Muscle layer of duodenum (tissue), 2 donors: Measurements from ENCODE around the gene ATG4B.

Source experiments
- H3K27ac ChIP-seq: one replicate; pipeline ENCODE4 v1.7.0; 2013; ENCODE audit warnings: mild to moderate bottlenecking, low read length
- H3K27me3 ChIP-seq: one replicate; pipeline ENCODE4 v1.7.0; 2013; ENCODE audit warnings: low read depth, mild to moderate bottlenecking, control low read depth, low read length
- H3K36me3 ChIP-seq, 2 donors: one replicate each; pipeline ENCODE4 v1.7.0; 2013; ENCODE audit warnings: low read length in 2 of 2, control low read depth in 1 of 2, mild to moderate bottlenecking in 1 of 2; ENCODE audit not compliant: insufficient read depth in 2 of 2, control insufficient read depth in 1 of 2
- H3K4me1 ChIP-seq, 2 donors: one replicate each; pipeline ENCODE4 v1.7.0; 2013; ENCODE audit warnings: low read length in 2 of 2, mild to moderate bottlenecking in 2 of 2, control low read depth in 1 of 2, moderate library complexity in 1 of 2; ENCODE audit not compliant: insufficient read depth in 2 of 2, control insufficient read depth in 1 of 2
- H3K4me3 ChIP-seq, 2 donors: one replicate each; pipeline ENCODE4 v1.7.0; 2013; ENCODE audit warnings: low read length in 2 of 2, low read depth in 1 of 2, mild to moderate bottlenecking in 1 of 2
- H3K9me3 ChIP-seq, 2 donors: one replicate each; pipeline ENCODE4 v1.7.0; 2013; ENCODE audit warnings: low read length in 2 of 2, control low read depth in 1 of 2, mild to moderate bottlenecking in 1 of 2; ENCODE audit not compliant: control insufficient read depth in 1 of 2
- donor health status: healthy.

ATG4B gene

GRCh38 chr2:241632478-241633325 lies 4.8 kb upstream of the ATG4B start:
- Histone ChIP-seq H3K9me3 (no peaks in the 10 kb centered on the region), H3K27ac (no peak overlapping the region), H3K36me3 (peaks cover 21 to 31% of the 10 kb centered on the region in 2 donors), H3K4me1 (peaks cover 4 to 20% of the 10 kb centered on the region in 2 donors), H3K4me3 (no peak overlapping the region), H3K27me3 (no peaks in the 10 kb centered on the region)

- peaks cover 7 to 24% of the 10 kb centered on the region in 2 donors for H3K4me1 ChIP-seq
- no peak overlapping the region for H3K4me3 ChIP-seq
- H3K9me3 ChIP-seq: no peaks in the 10 kb centered on the region
- no peaks in the 10 kb centered on the region for H3K27me3 ChIP-seq
- H3K36me3 ChIP-seq: peaks cover 16 to 29% of the 10 kb centered on the region in 2 donors
- no peak overlapping the region for H3K27ac ChIP-seq
These were observed 3.9 kb upstream of the ATG4B start for GRCh38 chr2:241633561-241633960.

GRCh38 chr2:241635756-241636155 lies 1.7 kb upstream of the ATG4B start:
- Histone ChIP-seq H3K27me3 (no peaks in the 10 kb centered on the region), H3K27ac (peak overlapping the region; percentile 77), H3K4me1 (peaks cover 9 to 44% of the 10 kb centered on the region in 2 donors), H3K4me3 (peak overlapping the region; percentile 68 to 86), H3K9me3 (no peaks in the 10 kb centered on the region), H3K36me3 (peaks cover 16 to 28% of the 10 kb centered on the region in 2 donors)

GRCh38 chr2:241636182-241637017 lies 1.1 kb upstream of the ATG4B start:
- Histone ChIP-seq H3K36me3 (peaks cover 12 to 23% of the 10 kb centered on the region in 2 donors), H3K4me3 (peak overlapping the region; percentile 68 to 86), H3K4me1 (peaks cover 9 to 50% of the 10 kb centered on the region in 2 donors), H3K9me3 (no peaks in the 10 kb centered on the region), H3K27ac (peak overlapping the region; percentile 77), H3K27me3 (no peaks in the 10 kb centered on the region)

- peak overlapping the region; percentile 67 to 86 for H3K4me3 ChIP-seq
- peaks cover 9 to 57% of the 10 kb centered on the region in 2 donors for H3K4me1 ChIP-seq
- H3K9me3 ChIP-seq: no peaks in the 10 kb centered on the region
- peaks cover 7 to 9% of the 10 kb centered on the region in 2 donors for H3K36me3 ChIP-seq
- H3K27ac ChIP-seq: no peak overlapping the region
- H3K27me3 ChIP-seq: no peaks in the 10 kb centered on the region
These were observed 535 bp downstream of the ATG4B start for GRCh38 chr2:241637795-241638660.

- Histone ChIP-seq H3K4me3 (peak overlapping the region; percentile 63 to 86), H3K4me1 (peaks cover 9 to 57% of the 10 kb centered on the region in 2 donors)
These were observed 1.4 kb downstream of the ATG4B start for GRCh38 chr2:241638940-241639339.

GRCh38 chr2:241639385-241639784 lies 1.9 kb downstream of the ATG4B start:
- no peak overlapping the region for H3K27ac ChIP-seq
- H3K27me3 ChIP-seq: no peaks in the 10 kb centered on the region
- H3K9me3 ChIP-seq: no peaks in the 10 kb centered on the region
- peak overlapping the region in 1 of 2 donors; percentile 86 for H3K4me3 ChIP-seq
- peaks cover 9 to 57% of the 10 kb centered on the region in 2 donors for H3K4me1 ChIP-seq
- H3K36me3 ChIP-seq: no peaks in the 10 kb centered on the region

More at GRCh38 chr2:241638940-241639339, 1.4 kb downstream of the ATG4B start:
- Histone ChIP-seq H3K36me3 (peaks cover 0 to under 1% of the 10 kb centered on the region in 2 donors), H3K27ac (no peak overlapping the region), H3K9me3 (no peaks in the 10 kb centered on the region), H3K27me3 (no peaks in the 10 kb centered on the region)

- no peaks in the 10 kb centered on the region for H3K36me3 ChIP-seq
- H3K9me3 ChIP-seq: no peaks in the 10 kb centered on the region
- H3K4me3 ChIP-seq: no peak overlapping the region
- H3K27me3 ChIP-seq: no peaks in the 10 kb centered on the region
- H3K27ac ChIP-seq: no peak overlapping the region
- peaks cover 9 to 48% of the 10 kb centered on the region in 2 donors for H3K4me1 ChIP-seq
These were observed 2.8 kb downstream of the ATG4B start for GRCh38 chr2:241640165-241640795.

- Histone ChIP-seq H3K27ac (no peak overlapping the region), H3K27me3 (no peaks in the 10 kb centered on the region), H3K9me3 (no peaks in the 10 kb centered on the region), H3K36me3 (no peaks in the 10 kb centered on the region), H3K4me3 (no peak overlapping the region), H3K4me1 (peaks cover 5 to 48% of the 10 kb centered on the region in 2 donors)
These were observed 4.1 kb downstream of the ATG4B start for GRCh38 chr2:241641631-241642030.

- no peaks in the 10 kb centered on the region for H3K36me3 ChIP-seq
- no peak overlapping the region for H3K4me3 ChIP-seq
- H3K27ac ChIP-seq: no peak overlapping the region
- no peaks in the 10 kb centered on the region for H3K9me3 ChIP-seq
- peaks cover 0 to 31% of the 10 kb centered on the region in 2 donors for H3K4me1 ChIP-seq
- no peaks in the 10 kb centered on the region for H3K27me3 ChIP-seq
These were observed 7.8 kb downstream of the ATG4B start for GRCh38 chr2:241645056-241645914.
